ENCODE data around the gene SCG5.
"Not testable (repeated sequence)": the region's sequence is repeated elsewhere in the genome, so short reads cannot be mapped to it uniquely, and the experiment has no call there.

- not testable (repeated sequence) for TF ChIP-seq EZH2 (optimal IDR thresholded peaks at IDR 0.05; ENCODE audit: low read depth, low read length); CTCF (IDR thresholded peaks at IDR 0.05; ENCODE audit: low read length); EZH2phosphoT487 (IDR thresholded peaks at IDR 0.05; ENCODE audit: low read length)
Measured at GRCh38 chr15:32614712-32615050, 26.8 kb upstream of the SCG5 start.
